Osteocyte (in vitro differentiated cells): Measurements from ENCODE around the gene VANGL1. TPM values are rescaled to one million over a fixed set of nuclear protein-coding genes. Genes with fewer than 3 reads are reported as not detected.

Source experiments
- DNase-seq: peaks from one replicate; pipeline ENCODE4 v3.0.0; 2021; ENCODE audit warnings: mixed read lengths; ENCODE audit not compliant: unreplicated experiment; ENCODE audit errors: extremely low spot score
- H3K27ac Mint-ChIP-seq: one replicate; pipeline ENCODE4 v1.8.0; 2021; ENCODE audit warnings: mild to moderate bottlenecking, mixed read lengths; ENCODE audit not compliant: unreplicated experiment
- H3K27me3 Mint-ChIP-seq: one replicate; pipeline ENCODE4 v1.8.0; 2021; ENCODE audit warnings: mixed read lengths; ENCODE audit not compliant: unreplicated experiment
- H3K36me3 Mint-ChIP-seq: one replicate; pipeline ENCODE4 v1.8.0; 2021; ENCODE audit warnings: mixed read lengths; ENCODE audit not compliant: unreplicated experiment
- H3K4me1 Mint-ChIP-seq: one replicate; pipeline ENCODE4 v1.8.0; 2021; ENCODE audit warnings: mixed read lengths; ENCODE audit not compliant: unreplicated experiment
- H3K4me3 Mint-ChIP-seq: one replicate; pipeline ENCODE4 v1.8.0; 2021; ENCODE audit warnings: mild to moderate bottlenecking, moderate library complexity, mixed read lengths; ENCODE audit not compliant: unreplicated experiment
- H3K9me3 Mint-ChIP-seq: one replicate; pipeline ENCODE4 v1.8.0; 2021; ENCODE audit warnings: mixed read lengths; ENCODE audit not compliant: unreplicated experiment
- CTCF ChIP-seq: fragments of 200-600 bp; sonication (generic); IDR thresholded peaks from 2 replicates; pipeline ENCODE4 v1.5.0; 2021; ENCODE audit warnings: antibody characterized with exemption, mild to moderate bottlenecking, moderate library complexity
- total RNA-seq: library from RNA; stranded (reverse); gene quantifications from 2 replicates; pipeline ENCODE4 v1.2.1, GENCODE V29; 2021

The VANGL1 gene
- total RNA-seq, 1 donor from 2014 or later, result 16.2 TPM

- H3K27ac Mint-ChIP-seq, result no peak overlapping the region
- TF ChIP-seq CTCF, result no peak
Observed at GRCh38 chr1:115687744-115688143, 46.0 kb downstream of the VANGL1 start.

GRCh38 chr1:115690972-115691371 is 49.2 kb downstream of the VANGL1 start:
- Mint-ChIP-seq H3K27me3 (no peaks in the 10 kb centered on the region), H3K4me1 (no peaks in the 10 kb centered on the region), H3K27ac (no peak overlapping the region), H3K36me3 (peaks cover 18% of the 10 kb centered on the region), H3K9me3 (no peaks in the 10 kb centered on the region), H3K4me3 (no peak overlapping the region)
- TF ChIP-seq CTCF, result no peak
- no peak for DNase-seq

More at GRCh38 chr1:115687744-115688143, 46.0 kb downstream of the VANGL1 start:
- no peak overlapping the region for H3K4me3 Mint-ChIP-seq
- H3K9me3 Mint-ChIP-seq, result no peaks in the 10 kb centered on the region
- peaks cover 28% of the 10 kb centered on the region for H3K36me3 Mint-ChIP-seq
- no peak for DNase-seq
- no peaks in the 10 kb centered on the region for H3K4me1 Mint-ChIP-seq
- no peaks in the 10 kb centered on the region for H3K27me3 Mint-ChIP-seq

GRCh38 chr1:115692224-115692623 is 50.5 kb downstream of the VANGL1 start:
- DNase-seq, result no peak
- Mint-ChIP-seq H3K4me1 (no peaks in the 10 kb centered on the region), H3K4me3 (no peak overlapping the region), H3K36me3 (peaks cover 18% of the 10 kb centered on the region), H3K27me3 (no peaks in the 10 kb centered on the region), H3K27ac (no peak overlapping the region), H3K9me3 (no peaks in the 10 kb centered on the region)
- no peak for TF ChIP-seq CTCF

- peaks cover 16% of the 10 kb centered on the region for H3K36me3 Mint-ChIP-seq
- no peak overlapping the region for H3K27ac Mint-ChIP-seq
- H3K9me3 Mint-ChIP-seq, result no peaks in the 10 kb centered on the region
- H3K4me1 Mint-ChIP-seq, result no peaks in the 10 kb centered on the region
- no peak overlapping the region for H3K4me3 Mint-ChIP-seq
- peaks cover 14% of the 10 kb centered on the region for H3K27me3 Mint-ChIP-seq
- no peak for TF ChIP-seq CTCF
- DNase-seq, result no peak
Observed at GRCh38 chr1:115694805-115695204, 53.0 kb downstream of the VANGL1 start.

GRCh38 chr1:115697619-115698018 is 55.8 kb downstream of the VANGL1 start:
- TF ChIP-seq CTCF, result no peak
- H3K27me3 Mint-ChIP-seq, result peaks cover 24% of the 10 kb centered on the region
- no peak for DNase-seq

More at GRCh38 chr1:115697619-115698018, 55.8 kb downstream of the VANGL1 start:
- Mint-ChIP-seq H3K4me1 (no peaks in the 10 kb centered on the region), H3K9me3 (no peaks in the 10 kb centered on the region), H3K27ac (no peak overlapping the region), H3K4me3 (no peak overlapping the region), H3K36me3 (peaks cover 6% of the 10 kb centered on the region)
